HepG2 (cell line): ENCODE results near the gene SLCO4A1. TPM values are rescaled to one million over a fixed set of nuclear protein-coding genes. Genes with fewer than 3 reads are reported as not detected.
A peak's percentile ranks its signal among the peaks of the same experiment; 100 is the strongest.

ENCODE experiments used
- ATF4 ChIP-seq, 2 experiments: fragments of 450-650 bp in 1 of 2; sonication (generic) in 1 of 2; formaldehyde crosslinking; IDR thresholded peaks; 2 replicates each; pipeline versions ENCODE4 v1.5.0 to v1.8.0; 2020 to 2022; ENCODE audit warnings: mild to moderate bottlenecking in 1 of 2, missing genetic modification reagents in 1 of 2
- ATRX ChIP-seq: sonication (generic); formaldehyde crosslinking; IDR thresholded peaks from 2 replicates; pipeline ENCODE4 v1.4.0; 2020; ENCODE audit warnings: missing genetic modification reagents, borderline replicate concordance
- CEBPG ChIP-seq: IDR thresholded peaks from 2 replicates; pipeline ENCODE4 v1.6.1; 2016
- GPBP1L1 ChIP-seq: sonication (generic); formaldehyde crosslinking; IDR thresholded peaks from 2 replicates; pipeline ENCODE4 v1.5.0; 2020; ENCODE audit warnings: mild to moderate bottlenecking, missing genetic modification reagents
- HES4 ChIP-seq: sonication (generic); formaldehyde crosslinking; IDR thresholded peaks from 2 replicates; pipeline ENCODE4 v1.9.0; 2021; ENCODE audit warnings: mild to moderate bottlenecking, missing genetic modification reagents, borderline replicate concordance
- NR0B2 ChIP-seq: sonication (generic); formaldehyde crosslinking; IDR thresholded peaks from 2 replicates; pipeline ENCODE4 v1.4.0; 2020; ENCODE audit warnings: mild to moderate bottlenecking, missing genetic modification reagents
- PLRG1 ChIP-seq: fragments of 450-650 bp; conservative IDR thresholded peaks from 2 replicates; pipeline ENCODE4 v1.6.1; 2016
- POLR2A ChIP-seq, 2 experiments: IDR thresholded peaks; 2 replicates each; pipeline ENCODE4 v1.6.1; 2011; ENCODE audit warnings: low read depth in 2 of 2, low read length in 2 of 2, mild to moderate bottlenecking in 1 of 2, moderate library complexity in 1 of 2; ENCODE audit not compliant: insufficient read depth in 1 of 2
- RFX1 ChIP-seq: fragments of 450-650 bp; IDR thresholded peaks from 2 replicates; pipeline ENCODE4 v1.6.1; 2017
- SMAD1 ChIP-seq: sonication (generic); formaldehyde crosslinking; IDR thresholded peaks from 2 replicates; pipeline ENCODE4 v1.4.0; 2020; ENCODE audit warnings: missing genetic modification reagents, low read depth, mild to moderate bottlenecking, borderline replicate concordance
- SOX6 ChIP-seq, 2 experiments: fragments of 450-650 bp in 1 of 2; sonication (generic) in 1 of 2; formaldehyde crosslinking in 1 of 2; IDR thresholded peaks; 2 replicates each; pipeline versions ENCODE4 v1.4.0 to v1.6.1; 2017 to 2020; ENCODE audit warnings: antibody characterized with exemption in 1 of 2, mild to moderate bottlenecking in 1 of 2, missing genetic modification reagents in 1 of 2
- TERF1 ChIP-seq: sonication (generic); formaldehyde crosslinking; IDR thresholded peaks from 2 replicates; pipeline ENCODE4 v1.8.0; 2022; ENCODE audit warnings: mild to moderate bottlenecking, missing genetic modification reagents, moderate library complexity
- ZBTB2 ChIP-seq: sonication (generic); formaldehyde crosslinking; IDR thresholded peaks from 2 replicates; pipeline ENCODE4 v1.8.0; 2022; ENCODE audit warnings: low read depth, missing genetic modification reagents
- ZBTB42 ChIP-seq: sonication (generic); formaldehyde crosslinking; IDR thresholded peaks from 2 replicates; pipeline ENCODE4 v1.5.0; 2020; ENCODE audit warnings: mild to moderate bottlenecking, missing genetic modification reagents
- ZFP36 ChIP-seq: fragments of 150-350 bp; IDR thresholded peaks from 2 replicates; pipeline ENCODE4 v1.6.1; 2018; ENCODE audit warnings: borderline replicate concordance, low read length, low read depth; ENCODE audit not compliant: partially characterized antibody
- ZFP36L1 ChIP-seq: sonication (generic); formaldehyde crosslinking; IDR thresholded peaks from 2 replicates; pipeline ENCODE4 v1.8.0; 2022; ENCODE audit warnings: mild to moderate bottlenecking, missing genetic modification reagents, moderate library complexity
- ZNF124 ChIP-seq: sonication (generic); formaldehyde crosslinking; IDR thresholded peaks from 2 replicates; pipeline ENCODE4 v1.4.0; 2020; ENCODE audit warnings: missing genetic modification reagents
- ZNF292 ChIP-seq: sonication (generic); formaldehyde crosslinking; IDR thresholded peaks from 2 replicates; pipeline ENCODE4 v1.8.1; 2022; ENCODE audit warnings: mild to moderate bottlenecking, low read depth, missing genetic modification reagents, borderline replicate concordance
- ZNF30 ChIP-seq: sonication (generic); formaldehyde crosslinking; IDR thresholded peaks from 2 replicates; pipeline ENCODE4 v1.5.0; 2020; ENCODE audit warnings: mild to moderate bottlenecking, missing genetic modification reagents
- ZNF329 ChIP-seq: sonication (generic); formaldehyde crosslinking; IDR thresholded peaks from 2 replicates; pipeline ENCODE4 v1.9.0; 2021; ENCODE audit warnings: low read depth, mild to moderate bottlenecking, missing genetic modification reagents
- ZNF383 ChIP-seq: sonication (generic); formaldehyde crosslinking; IDR thresholded peaks from 2 replicates; pipeline ENCODE4 v1.4.0; 2020; ENCODE audit warnings: missing genetic modification reagents, mild to moderate bottlenecking, borderline replicate concordance
- ZNF501 ChIP-seq: sonication (generic); formaldehyde crosslinking; IDR thresholded peaks from 2 replicates; pipeline ENCODE4 v1.5.1; 2020; ENCODE audit warnings: mild to moderate bottlenecking, moderate library complexity, missing genetic modification reagents
- ZNF570 ChIP-seq: sonication (generic); formaldehyde crosslinking; IDR thresholded peaks from 2 replicates; pipeline ENCODE4 v1.4.0; 2020; ENCODE audit warnings: mild to moderate bottlenecking, missing genetic modification reagents, borderline replicate concordance
- polyA plus RNA-seq, 8 experiments: library from polyadenylated mRNA; depleted of rRNA in 3 of 8; stranded (reverse) in 7 of 8; unstranded in 1 of 8; fragments of >200 nt; fragmentation: Illumina TruSeq in 4 of 8; extraction: Trizol in 4 of 8; gene quantifications; 2 replicates each; pipeline versions ENCODE4 v1.2.1 to v1.2.3, GENCODE V29; 2011 to 2016; ENCODE audit warnings: low read depth in 4 of 8, missing spikeins in 1 of 8, mixed read lengths in 1 of 8; ENCODE audit not compliant: insufficient read depth in 1 of 8
- total RNA-seq, 5 experiments: library from RNA; depleted of rRNA; stranded (reverse); fragments of >200 nt; fragmentation: Illumina TruSeq; extraction: Trizol; gene quantifications; 2 replicates each; pipeline ENCODE4 v1.2.3, GENCODE V29; 2016; ENCODE audit warnings: low read depth in 1 of 5

The SLCO4A1 gene
- total and polyA plus RNA-seq, 2 of the 13 experiments (the other 11 are each of a cell fraction or from before 2014, with no cell fraction given) = 55.5 to 112 TPM

- TF ChIP-seq HES4 = no peak
- no peak for TF ChIP-seq GPBP1L1
- peak; percentile 39; the same call in 1 of the 2 replicates for TF ChIP-seq ZNF124 (CRISPR knock-in tag)
- no peak for TF ChIP-seq ZBTB2 (CRISPR knock-in tag)
- TF ChIP-seq ATRX (CRISPR knock-in tag) = no peak
- no peak for TF ChIP-seq RFX1
- no peak for TF ChIP-seq PLRG1
- TF ChIP-seq TERF1 (CRISPR knock-in tag) = no peak
- TF ChIP-seq SOX6 (IDR thresholded peaks at IDR 0.05) = no peak
- peak; percentile 45; the same call in 1 of the 2 replicates for TF ChIP-seq SOX6 (CRISPR knock-in tag; IDR thresholded peaks at IDR 0.05)
- peak; percentile 56; the same call in 1 of the 2 replicates for TF ChIP-seq NR0B2 (CRISPR knock-in tag)
- TF ChIP-seq CEBPG (CRISPR knock-in tag) = peak; percentile 19; the same call in 1 of the 2 replicates
- TF ChIP-seq ZNF30 = no peak
- no peak for TF ChIP-seq ZFP36L1 (CRISPR knock-in tag)
- TF ChIP-seq ZNF383 (CRISPR knock-in tag) = no peak
- peak; percentile 8 for TF ChIP-seq ZFP36
- TF ChIP-seq ZNF292 (CRISPR knock-in tag) = 0 out of 2 replicates have a peak, but pooled peaks have one; percentile 12
- no peak for TF ChIP-seq ZBTB42 (CRISPR knock-in tag)
- TF ChIP-seq ZNF570 (CRISPR knock-in tag) = no peak
- TF ChIP-seq ZNF501 (CRISPR knock-in tag) = peak; percentile 76
- no peak for TF ChIP-seq ATF4 (CRISPR knock-in tag; IDR thresholded peaks at IDR 0.05)
- no peak for TF ChIP-seq SMAD1
- no peak for TF ChIP-seq POLR2A (IDR thresholded peaks at IDR 0.05; ENCODE audit: insufficient read depth in 1 of 2, low read depth in 2 of 2, low read length in 2 of 2)
- TF ChIP-seq ZNF329 (CRISPR knock-in tag) = no peak
Observed at GRCh38 chr20:62616728-62617621, 25.3 kb upstream of the SLCO4A1 start (continued).
